Measurements from ENCODE around the gene PKP4.

DNA sequence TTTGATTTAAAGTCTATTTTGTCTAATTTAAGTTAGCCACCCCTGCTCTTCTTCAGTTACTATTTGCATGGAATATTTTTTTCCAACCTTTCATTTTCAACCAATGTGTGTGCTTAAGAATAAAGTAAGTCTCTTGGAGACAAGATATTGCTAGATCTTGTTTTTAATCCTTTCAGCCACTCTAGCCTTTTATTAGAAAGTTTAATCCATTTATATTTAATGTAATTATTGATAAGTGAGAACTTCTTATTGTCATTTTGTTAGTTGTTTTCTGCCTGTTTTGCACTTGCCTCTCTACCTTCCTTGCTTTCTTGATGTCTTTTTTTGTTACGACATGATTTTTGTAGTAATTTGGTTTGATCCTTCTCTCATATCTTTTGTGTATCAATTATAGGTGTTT lies 46.6 kb upstream of the PKP4 start:
- TF ChIP-seq, protein P1, sequence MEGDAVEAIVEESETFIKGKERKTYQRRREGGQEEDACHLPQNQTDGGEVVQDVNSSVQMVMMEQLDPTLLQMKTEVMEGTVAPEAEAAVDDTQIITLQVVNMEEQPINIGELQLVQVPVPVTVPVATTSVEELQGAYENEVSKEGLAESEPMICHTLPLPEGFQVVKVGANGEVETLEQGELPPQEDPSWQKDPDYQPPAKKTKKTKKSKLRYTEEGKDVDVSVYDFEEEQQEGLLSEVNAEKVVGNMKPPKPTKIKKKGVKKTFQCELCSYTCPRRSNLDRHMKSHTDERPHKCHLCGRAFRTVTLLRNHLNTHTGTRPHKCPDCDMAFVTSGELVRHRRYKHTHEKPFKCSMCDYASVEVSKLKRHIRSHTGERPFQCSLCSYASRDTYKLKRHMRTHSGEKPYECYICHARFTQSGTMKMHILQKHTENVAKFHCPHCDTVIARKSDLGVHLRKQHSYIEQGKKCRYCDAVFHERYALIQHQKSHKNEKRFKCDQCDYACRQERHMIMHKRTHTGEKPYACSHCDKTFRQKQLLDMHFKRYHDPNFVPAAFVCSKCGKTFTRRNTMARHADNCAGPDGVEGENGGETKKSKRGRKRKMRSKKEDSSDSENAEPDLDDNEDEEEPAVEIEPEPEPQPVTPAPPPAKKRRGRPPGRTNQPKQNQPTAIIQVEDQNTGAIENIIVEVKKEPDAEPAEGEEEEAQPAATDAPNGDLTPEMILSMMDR (conservative IDR thresholded peaks at IDR 0.05; ENCODE audit: low read length), result no peak
- TF ChIP-seq EZH2phosphoT487 (IDR thresholded peaks at IDR 0.05; ENCODE audit: borderline replicate concordance, low read depth, low read length), result no peak

All from OCI-LY7 (cell line).